ENCODE measurements around the gene KANK2. TPM values are rescaled to one million over a fixed set of nuclear protein-coding genes. Genes with fewer than 3 reads are reported as not detected.
A peak's percentile ranks its signal among the peaks of the same experiment; 100 is the strongest.

The KANK2 gene
- total and polyA plus RNA-seq, 2 of the 13 experiments (the other 11 are each of a cell fraction or from before 2014, with no cell fraction given) = 5.7 to 12.9 TPM

DNA sequence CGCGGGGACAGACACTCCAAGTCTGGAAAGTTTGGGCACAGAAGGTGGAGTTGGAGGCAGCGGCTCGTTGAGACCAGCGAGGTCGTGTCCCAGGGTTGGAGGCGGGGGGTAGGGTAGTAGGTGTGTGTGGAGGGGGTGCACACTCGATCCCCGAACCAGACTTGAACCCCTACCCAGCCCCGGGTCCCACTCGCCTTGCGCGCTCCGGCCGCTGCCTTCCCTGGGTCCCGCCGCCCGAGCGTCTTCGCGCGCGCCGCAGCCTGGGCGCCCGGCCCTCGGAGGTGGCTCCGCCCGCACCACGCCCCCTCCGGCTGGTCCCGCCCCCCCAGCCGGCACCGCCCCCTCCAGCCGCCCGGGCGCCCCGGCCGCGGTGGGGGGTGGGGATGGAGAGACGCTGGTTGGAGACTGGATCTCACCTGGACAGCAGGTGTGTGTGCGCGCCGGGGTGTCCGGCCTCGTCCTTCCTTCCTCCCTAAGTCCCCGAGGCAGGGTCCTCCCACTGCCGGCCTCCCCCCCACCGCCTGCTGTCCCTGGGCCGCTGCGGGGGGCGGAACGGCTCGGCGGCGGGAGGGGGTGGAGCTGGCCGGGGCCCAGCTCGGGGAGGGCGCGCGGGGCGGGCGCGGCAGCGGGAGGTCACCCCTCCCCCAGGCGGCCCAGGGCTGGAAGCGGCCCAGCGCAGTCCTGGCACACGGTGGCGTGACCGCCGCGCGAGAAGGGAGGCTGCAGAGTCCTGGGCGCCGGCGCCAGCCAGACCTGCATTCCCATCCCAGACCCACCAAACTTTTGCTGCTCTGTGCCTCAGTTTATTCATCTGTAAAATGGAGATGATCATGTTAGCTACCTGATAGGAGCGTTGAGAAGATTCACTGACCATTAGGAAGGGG lies at the start of gene KANK2 (continued):
- TF ChIP-seq ZNF501 (CRISPR knock-in tag; IDR thresholded peaks at IDR 0.05) (0 out of 2 replicates have a peak, but pooled peaks have one; percentile 28), PRMT3 (CRISPR knock-in tag; IDR thresholded peaks at IDR 0.05; ENCODE audit: borderline replicate concordance, low read depth) (0 out of 2 replicates have a peak, but pooled peaks have one; percentile 32), ZBTB21 (CRISPR knock-in tag; IDR thresholded peaks at IDR 0.05) (no peak), ZFX (CRISPR knock-in tag; IDR thresholded peaks at IDR 0.05; ENCODE audit: low read depth) (peak; percentile 72), HNF4A (CRISPR knock-in tag; IDR thresholded peaks at IDR 0.05) (no peak), KLF15 (CRISPR knock-in tag; IDR thresholded peaks at IDR 0.05; ENCODE audit: borderline replicate concordance) (no peak), ZNF776 (CRISPR knock-in tag; IDR thresholded peaks at IDR 0.05) (0 out of 2 replicates have a peak, but pooled peaks have one; percentile 28), ZBTB7B (CRISPR knock-in tag; IDR thresholded peaks at IDR 0.05) (0 out of 2 replicates have a peak, but pooled peaks have one; percentile 30), IRX3 (CRISPR knock-in tag; IDR thresholded peaks at IDR 0.05; ENCODE audit: borderline replicate concordance, low read depth) (0 out of 2 replicates have a peak, but pooled peaks have one; percentile 30), CBX1 (IDR thresholded peaks at IDR 0.05; ENCODE audit: low read depth) (peak; percentile 28), POLR2A (IDR thresholded peaks at IDR 0.05; ENCODE audit: insufficient read depth in 1 of 2, low read depth in 2 of 2, low read length in 2 of 2) (peak; percentile 58 to 86), SPEN (CRISPR knock-in tag; IDR thresholded peaks at IDR 0.05; ENCODE audit: low read depth) (peak; percentile 17; the same call in 1 of the 2 replicates), ZNF616 (CRISPR knock-in tag; IDR thresholded peaks at IDR 0.05; ENCODE audit: low read depth) (0 out of 2 replicates have a peak, but pooled peaks have one; percentile 22), LCORL (IDR thresholded peaks at IDR 0.05) (no peak), LCORL (CRISPR knock-in tag; IDR thresholded peaks at IDR 0.05) (0 out of 2 replicates have a peak, but pooled peaks have one; percentile 23), ZNF12 (CRISPR knock-in tag; IDR thresholded peaks at IDR 0.05) (no peak), RCOR2 (CRISPR knock-in tag; IDR thresholded peaks at IDR 0.05) (peak; percentile 80), ZFY (CRISPR knock-in tag; IDR thresholded peaks at IDR 0.05) (peak; percentile 83)
- TF ChIP-seq, protein P1, sequence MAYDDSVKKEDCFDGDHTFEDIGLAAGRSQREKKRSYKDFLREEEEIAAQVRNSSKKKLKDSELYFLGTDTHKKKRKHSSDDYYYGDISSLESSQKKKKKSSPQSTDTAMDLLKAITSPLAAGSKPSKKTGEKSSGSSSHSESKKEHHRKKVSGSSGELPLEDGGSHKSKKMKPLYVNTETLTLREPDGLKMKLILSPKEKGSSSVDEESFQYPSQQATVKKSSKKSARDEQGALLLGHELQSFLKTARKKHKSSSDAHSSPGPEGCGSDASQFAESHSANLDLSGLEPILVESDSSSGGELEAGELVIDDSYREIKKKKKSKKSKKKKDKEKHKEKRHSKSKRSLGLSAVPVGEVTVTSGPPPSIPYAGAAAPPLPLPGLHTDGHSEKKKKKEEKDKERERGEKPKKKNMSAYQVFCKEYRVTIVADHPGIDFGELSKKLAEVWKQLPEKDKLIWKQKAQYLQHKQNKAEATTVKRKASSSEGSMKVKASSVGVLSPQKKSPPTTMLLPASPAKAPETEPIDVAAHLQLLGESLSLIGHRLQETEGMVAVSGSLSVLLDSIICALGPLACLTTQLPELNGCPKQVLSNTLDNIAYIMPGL (CRISPR knock-in tag; IDR thresholded peaks at IDR 0.05; ENCODE audit: borderline replicate concordance in 1 of 2, low read depth in 1 of 2) = peak; percentile 33 to 51; a peak in 1 of 4 replicates
- TF ChIP-seq, protein P2, sequence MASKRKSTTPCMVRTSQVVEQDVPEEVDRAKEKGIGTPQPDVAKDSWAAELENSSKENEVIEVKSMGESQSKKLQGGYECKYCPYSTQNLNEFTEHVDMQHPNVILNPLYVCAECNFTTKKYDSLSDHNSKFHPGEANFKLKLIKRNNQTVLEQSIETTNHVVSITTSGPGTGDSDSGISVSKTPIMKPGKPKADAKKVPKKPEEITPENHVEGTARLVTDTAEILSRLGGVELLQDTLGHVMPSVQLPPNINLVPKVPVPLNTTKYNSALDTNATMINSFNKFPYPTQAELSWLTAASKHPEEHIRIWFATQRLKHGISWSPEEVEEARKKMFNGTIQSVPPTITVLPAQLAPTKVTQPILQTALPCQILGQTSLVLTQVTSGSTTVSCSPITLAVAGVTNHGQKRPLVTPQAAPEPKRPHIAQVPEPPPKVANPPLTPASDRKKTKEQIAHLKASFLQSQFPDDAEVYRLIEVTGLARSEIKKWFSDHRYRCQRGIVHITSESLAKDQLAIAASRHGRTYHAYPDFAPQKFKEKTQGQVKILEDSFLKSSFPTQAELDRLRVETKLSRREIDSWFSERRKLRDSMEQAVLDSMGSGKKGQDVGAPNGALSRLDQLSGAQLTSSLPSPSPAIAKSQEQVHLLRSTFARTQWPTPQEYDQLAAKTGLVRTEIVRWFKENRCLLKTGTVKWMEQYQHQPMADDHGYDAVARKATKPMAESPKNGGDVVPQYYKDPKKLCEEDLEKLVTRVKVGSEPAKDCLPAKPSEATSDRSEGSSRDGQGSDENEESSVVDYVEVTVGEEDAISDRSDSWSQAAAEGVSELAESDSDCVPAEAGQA (IDR thresholded peaks at IDR 0.05; ENCODE audit: low read depth) = no peak
- TF ChIP-seq, protein P2 (CRISPR knock-in tag; IDR thresholded peaks at IDR 0.05; ENCODE audit: borderline replicate concordance) = no peak
- TF ChIP-seq, protein P3, sequence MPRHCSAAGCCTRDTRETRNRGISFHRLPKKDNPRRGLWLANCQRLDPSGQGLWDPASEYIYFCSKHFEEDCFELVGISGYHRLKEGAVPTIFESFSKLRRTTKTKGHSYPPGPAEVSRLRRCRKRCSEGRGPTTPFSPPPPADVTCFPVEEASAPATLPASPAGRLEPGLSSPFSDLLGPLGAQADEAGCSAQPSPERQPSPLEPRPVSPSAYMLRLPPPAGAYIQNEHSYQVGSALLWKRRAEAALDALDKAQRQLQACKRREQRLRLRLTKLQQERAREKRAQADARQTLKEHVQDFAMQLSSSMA (CRISPR knock-in tag; IDR thresholded peaks at IDR 0.05) = no peak

Data from HepG2 (cell line).